ENCODE data around the gene DCC. TPM values are rescaled to one million over a fixed set of nuclear protein-coding genes. Genes with fewer than 3 reads are reported as not detected.

Gene DCC, protein sequence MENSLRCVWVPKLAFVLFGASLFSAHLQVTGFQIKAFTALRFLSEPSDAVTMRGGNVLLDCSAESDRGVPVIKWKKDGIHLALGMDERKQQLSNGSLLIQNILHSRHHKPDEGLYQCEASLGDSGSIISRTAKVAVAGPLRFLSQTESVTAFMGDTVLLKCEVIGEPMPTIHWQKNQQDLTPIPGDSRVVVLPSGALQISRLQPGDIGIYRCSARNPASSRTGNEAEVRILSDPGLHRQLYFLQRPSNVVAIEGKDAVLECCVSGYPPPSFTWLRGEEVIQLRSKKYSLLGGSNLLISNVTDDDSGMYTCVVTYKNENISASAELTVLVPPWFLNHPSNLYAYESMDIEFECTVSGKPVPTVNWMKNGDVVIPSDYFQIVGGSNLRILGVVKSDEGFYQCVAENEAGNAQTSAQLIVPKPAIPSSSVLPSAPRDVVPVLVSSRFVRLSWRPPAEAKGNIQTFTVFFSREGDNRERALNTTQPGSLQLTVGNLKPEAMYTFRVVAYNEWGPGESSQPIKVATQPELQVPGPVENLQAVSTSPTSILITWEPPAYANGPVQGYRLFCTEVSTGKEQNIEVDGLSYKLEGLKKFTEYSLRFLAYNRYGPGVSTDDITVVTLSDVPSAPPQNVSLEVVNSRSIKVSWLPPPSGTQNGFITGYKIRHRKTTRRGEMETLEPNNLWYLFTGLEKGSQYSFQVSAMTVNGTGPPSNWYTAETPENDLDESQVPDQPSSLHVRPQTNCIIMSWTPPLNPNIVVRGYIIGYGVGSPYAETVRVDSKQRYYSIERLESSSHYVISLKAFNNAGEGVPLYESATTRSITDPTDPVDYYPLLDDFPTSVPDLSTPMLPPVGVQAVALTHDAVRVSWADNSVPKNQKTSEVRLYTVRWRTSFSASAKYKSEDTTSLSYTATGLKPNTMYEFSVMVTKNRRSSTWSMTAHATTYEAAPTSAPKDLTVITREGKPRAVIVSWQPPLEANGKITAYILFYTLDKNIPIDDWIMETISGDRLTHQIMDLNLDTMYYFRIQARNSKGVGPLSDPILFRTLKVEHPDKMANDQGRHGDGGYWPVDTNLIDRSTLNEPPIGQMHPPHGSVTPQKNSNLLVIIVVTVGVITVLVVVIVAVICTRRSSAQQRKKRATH (N-terminal part only)
- polyA plus RNA-seq (ENCODE audit: insufficient read length in 4 of 4) = 10 to 100 TPM in 3 of 4 donors, 1 to 10 TPM in 1; 9.6 to 35.6 (median 10.8) TPM

DNA sequence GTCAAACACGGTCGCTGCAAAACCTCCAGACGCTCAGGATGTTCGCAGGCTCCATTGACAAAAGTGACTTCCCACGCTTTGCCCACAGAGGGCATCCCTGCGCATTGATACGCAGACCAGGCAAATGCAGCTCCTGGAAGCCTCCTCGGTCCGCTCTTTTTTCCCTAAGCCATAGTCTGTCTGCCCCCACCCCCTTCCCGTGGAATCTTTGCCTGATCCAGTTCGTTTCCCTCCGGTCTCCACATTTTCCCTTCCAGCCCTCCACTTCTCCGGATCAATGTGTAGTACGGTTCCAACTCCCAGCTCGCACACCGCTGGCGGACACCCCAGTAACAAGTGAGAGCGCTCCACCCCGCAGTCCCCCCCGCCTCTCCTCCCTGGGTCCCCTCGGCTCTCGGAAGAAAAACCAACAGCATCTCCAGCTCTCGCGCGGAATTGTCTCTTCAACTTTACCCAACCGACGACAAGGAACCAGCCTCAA lies at the start of gene DCC:
TSS of gene DCC (plus strand) at position 307 of the 481 bp plus-strand sequence. CDS start 591 bp downstream, outside the sequence.
- DNase-seq (ENCODE audit: low read depth in 4 of 4, low spot score in 3 of 4) = peak in 2 of 4 donors; percentile 50 to 61

DNA sequence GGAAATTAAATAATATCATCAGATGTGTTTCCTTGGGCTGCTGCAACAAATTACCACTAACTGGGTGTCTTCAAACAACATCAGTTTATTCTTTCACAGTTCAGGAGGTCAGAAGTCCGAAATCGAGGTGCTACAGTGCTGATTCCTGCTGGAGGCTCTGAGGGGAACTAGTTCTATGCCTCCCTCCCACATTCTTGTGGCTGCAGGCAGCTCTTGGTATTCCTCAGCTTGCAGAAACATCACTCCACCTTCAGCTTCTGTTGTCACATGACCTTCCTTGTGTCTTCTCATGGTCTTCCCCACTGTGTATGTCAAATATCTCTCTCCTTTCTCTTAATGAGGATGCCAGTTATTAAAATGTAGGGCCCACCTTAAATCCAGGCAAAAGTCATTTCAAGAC lies 29.3 kb upstream of the DCC start:
- DNase-seq (ENCODE audit: low read depth in 4 of 4, low spot score in 3 of 4) = no peak

DNA sequence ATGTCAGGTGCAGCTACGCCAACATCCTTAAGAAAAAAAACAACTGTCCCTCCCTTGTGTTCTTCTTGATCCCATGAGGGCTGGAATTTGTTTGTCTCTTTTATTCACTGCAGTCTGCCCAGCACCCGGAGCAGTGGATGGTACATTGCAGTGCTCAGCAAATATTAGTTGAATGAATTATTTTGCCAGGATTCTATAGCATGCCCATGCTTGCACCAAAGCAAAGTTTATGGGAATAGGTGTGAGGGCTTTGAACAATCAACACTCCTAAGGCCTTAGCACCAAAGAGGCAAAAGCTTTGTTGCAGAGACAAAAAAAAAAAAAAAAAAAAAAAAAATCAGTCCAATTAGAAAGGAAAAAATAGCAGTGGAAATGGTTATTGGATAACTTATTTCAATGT lies 28.7 kb upstream of the DCC start:
- DNase-seq (ENCODE audit: low read depth in 4 of 4, low spot score in 3 of 4) = no peak

DNA sequence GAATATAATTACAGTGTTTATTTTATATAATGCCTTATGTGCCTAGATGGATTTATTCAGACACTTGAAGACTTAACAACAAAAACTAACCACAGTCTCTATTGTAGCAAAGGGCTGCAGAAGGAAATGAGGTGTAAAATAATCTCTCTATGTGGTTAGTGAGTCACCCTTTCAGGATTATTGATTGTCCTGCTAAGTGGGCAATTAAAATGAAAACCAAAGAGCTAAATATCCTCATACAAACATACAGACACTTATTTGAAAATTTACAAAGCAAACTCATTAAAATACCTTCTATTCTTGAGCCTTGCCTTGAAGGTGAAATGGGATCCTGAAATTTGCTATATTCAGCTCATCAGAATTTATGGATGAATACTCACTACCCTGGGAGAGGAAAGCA lies 27.7 kb upstream of the DCC start:
- DNase-seq (ENCODE audit: low read depth in 4 of 4, low spot score in 3 of 4) = no peak

DNA sequence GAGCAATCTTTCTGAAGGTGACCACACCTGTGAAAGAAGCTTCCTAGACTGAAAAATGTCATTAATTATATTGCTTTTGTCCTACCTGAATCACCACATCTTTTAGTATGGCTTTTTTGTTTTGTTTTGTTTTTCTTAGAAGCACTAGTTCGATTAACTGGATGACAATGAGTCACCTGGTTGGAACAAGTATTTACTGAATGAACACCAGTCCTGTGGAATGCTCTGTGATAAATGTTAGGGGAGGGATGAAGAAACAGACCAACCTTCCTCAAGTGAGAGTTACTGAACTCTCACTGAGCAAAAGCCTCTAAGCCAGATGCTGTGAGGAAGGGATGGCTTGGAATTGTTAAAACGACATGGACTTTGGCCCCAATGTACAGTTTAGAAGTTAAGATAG lies 26.8 kb upstream of the DCC start:
- DNase-seq (ENCODE audit: low read depth in 4 of 4, low spot score in 3 of 4) = no peak

DNA sequence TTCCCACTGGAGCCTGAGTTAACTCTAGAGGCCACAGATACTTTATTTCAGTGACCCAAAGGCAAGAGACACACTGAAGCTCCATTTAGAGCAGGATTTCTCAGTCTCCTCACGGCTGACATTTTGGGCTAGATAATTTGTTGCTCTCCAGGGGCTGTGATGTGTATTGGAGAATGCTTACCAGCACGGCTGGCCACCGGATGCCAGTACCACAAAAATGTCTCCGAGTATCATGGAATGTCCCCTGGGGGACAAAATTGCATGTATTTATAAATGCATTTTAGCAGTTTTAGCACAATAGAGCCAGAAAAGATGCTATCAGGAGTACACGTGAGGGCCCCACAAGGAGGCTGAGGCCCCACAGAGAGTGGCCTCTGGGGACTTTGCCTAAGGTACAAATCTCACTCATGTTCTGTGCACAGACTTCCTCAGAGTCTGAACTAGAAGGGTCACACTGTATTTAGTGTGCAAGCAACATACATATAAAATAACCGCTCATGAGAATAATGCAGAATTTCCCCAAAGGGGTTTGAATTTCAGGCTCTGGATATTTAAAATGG lies 20.5 kb upstream of the DCC start:
- DNase-seq (ENCODE audit: low read depth in 4 of 4, low spot score in 3 of 4) = no peak

DNA sequence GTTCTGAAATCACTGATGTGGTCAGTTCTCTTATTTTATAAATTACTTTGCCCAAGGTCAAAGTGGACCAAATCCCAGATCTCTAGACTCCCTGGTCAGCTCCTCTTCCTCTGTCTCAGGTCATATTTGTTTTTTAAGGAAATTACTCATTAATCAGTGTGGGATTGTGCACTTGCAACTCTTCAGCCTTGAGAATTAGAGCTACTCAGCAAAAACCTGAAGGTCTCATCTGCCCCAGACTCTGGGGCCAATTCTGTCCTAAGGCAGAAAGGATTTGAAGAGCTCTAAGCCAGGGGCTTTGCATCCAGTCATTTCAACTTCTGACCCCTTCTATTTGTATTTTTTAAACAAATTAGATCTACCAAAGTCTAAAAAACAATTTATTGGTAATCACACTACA lies 17.7 kb upstream of the DCC start:
- DNase-seq (ENCODE audit: low read depth in 4 of 4, low spot score in 3 of 4) = no peak

DNA sequence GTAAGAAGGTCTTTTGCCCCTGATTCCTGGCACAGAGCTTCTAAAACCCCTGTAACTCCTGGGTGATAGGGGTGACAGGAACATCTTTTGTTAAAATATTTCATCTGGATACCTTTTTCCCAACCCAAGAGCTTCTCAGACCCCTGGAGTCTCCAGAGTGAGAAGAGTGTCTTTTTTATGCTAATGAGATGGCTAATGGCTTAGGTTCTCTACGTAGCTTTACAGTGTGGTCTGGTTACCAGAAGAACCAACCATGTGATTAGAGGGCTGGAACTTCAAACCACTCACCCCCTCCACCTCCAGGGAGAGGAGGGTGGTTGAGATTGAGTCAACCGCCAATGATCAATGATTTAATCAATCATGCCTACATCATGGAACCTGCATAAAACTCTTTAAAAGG lies 16.2 kb upstream of the DCC start:
- DNase-seq (ENCODE audit: low read depth in 4 of 4, low spot score in 3 of 4) = no peak

DNA sequence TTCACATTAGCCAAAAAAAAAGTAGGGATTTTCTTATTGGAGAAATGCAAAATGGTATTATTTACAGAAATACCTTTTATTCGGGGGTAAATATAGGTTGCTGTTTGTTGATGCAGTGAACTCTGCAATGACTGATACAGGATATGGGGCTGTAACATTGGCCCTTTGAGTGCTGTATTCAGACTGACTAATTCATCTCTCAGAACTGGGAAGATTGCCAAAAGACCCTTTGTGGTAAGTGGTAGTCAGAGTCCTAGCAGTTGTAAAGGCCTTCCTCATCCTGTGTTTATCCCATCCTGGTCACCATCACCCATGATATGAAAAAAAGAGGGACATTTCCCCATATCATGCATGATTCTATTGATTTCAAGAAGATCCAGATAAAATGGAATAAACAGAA lies 14.0 kb upstream of the DCC start:
- no peak for DNase-seq (ENCODE audit: low read depth in 4 of 4, low spot score in 3 of 4)

DNA sequence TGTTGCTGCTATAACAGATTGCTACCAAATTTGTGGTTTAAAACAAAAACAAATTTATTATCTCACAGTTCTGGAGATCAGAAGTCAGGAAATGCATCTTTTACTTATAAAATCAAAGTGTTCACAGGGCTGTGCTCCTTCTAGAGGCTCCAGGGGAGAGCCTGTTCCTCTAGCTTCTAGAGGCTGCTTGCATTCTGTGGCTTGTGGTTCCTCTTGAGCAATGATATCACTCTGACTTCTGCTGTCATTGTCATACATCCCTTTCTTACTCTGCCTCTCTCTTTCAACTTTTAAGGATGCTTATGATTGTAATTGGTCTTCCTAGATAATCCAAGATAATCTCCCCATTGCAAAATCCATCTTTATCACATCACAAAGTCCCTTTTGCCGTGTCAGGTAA lies 6.1 kb upstream of the DCC start:
- DNase-seq (ENCODE audit: low read depth in 4 of 4, low spot score in 3 of 4) = no peak

DNA sequence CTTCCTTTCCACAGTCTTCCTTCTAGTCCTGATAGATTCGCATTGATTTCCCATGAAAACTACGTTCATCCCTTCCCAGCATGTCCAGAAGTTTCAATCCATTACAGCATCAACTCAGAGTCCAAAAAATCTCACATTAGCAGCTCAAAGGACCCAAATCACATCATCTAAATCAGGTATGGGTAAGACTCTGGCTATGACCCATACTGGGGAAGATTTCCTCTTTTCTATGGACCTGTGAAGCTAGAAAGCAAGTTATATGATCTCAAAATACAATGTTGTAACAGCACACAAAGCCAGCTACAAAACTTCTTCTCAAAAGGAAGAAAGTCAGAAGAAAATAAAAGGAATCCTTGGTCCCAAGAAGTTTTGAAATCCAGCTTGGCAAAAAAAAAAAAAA lies 5.7 kb upstream of the DCC start:
- DNase-seq (ENCODE audit: low read depth in 4 of 4, low spot score in 3 of 4) = no peak

DNA sequence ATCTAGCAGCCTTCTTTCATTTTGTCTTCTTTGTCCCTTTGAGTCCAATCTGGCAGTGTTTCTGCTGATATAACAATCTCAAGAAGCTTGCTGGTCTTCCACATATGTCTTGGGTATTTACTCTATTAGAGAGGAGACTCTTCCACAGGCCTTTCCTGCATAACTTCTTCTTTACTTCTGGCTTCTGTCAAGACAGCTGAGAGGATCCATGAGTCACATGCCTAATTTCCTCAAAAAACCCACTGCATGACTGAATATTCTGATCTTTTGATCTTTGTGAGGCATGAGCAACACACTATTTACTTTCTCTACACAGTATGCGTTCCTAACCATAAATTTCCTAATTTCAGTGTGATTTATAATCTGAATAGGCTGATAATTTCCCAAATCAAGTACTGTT lies 5.1 kb upstream of the DCC start:
- DNase-seq (ENCODE audit: low read depth in 4 of 4, low spot score in 3 of 4) = no peak

DNA sequence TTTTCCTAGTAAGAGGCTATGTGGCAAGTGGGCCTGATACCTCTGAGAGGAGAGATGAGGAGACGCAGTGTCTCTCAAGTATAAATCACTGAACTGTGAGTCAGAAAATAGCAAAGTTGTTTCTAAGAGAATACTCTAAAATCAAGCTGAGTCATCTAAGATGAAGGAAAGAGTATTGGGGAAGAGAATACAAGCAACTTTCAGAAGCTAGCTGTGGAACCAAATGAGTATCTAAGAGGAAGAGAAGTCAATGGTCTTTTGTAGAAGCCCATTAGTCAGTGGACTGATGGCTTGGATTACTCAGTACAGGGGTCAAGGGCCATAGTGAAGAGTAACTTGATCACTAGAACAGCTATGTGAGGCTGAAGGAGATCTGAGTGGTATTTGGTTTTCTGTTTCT lies 2.7 kb upstream of the DCC start:
- no peak for DNase-seq (ENCODE audit: low read depth in 4 of 4, low spot score in 3 of 4)

DNA sequence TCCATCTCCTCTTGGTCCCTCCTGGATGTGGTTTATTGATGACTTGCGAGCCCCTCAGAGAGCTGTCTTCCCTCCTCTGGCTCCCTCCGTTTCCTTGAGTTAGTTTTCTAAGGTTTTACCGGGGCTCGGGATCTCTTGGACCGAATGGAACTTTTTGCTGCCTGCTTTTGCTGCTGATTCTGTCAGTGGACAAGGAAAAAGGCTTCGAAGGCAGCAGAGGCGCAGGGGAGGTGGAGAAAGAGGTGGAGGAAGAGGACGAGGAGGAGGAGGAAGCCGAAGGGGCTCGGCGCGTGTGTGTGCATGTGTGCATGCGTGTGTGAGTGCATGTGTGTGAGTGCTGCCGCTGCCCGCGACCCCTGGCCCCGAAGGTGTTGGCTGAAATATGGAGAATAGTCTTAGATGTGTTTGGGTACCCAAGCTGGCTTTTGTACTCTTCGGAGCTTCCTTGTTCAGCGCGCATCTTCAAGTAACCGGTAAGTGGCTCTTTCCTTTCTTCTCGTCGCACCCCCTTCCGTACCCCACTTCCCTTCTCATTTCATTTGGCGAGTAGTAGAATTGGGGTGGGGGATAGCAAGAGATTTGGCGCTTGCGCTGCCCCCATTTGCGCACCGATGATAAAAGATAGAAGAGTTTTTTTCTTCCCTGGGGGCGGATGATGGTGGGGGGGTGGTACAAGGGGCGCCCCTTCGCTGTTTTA lies 557 bp downstream of the DCC start:
- no peak for DNase-seq (ENCODE audit: low read depth in 4 of 4, low spot score in 3 of 4)

DNA sequence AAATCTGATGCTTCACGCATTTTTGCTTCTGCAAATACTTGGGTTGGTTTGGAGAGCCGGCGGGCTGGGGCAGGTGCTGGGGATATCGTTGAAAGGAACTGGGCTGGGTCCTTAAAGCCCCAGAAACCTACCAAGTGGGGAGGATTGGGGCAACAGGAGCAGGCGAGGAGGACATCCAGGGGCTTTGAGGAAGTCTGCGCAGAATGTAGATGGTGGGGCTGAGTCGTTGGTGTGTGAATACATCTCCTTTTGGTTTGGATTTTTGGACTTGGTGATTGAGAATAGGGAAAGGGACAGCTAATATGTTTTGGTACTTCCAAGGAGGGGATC lies 1.1 kb downstream of the DCC start:
- no peak for DNase-seq (ENCODE audit: low read depth in 4 of 4, low spot score in 3 of 4)

DNA sequence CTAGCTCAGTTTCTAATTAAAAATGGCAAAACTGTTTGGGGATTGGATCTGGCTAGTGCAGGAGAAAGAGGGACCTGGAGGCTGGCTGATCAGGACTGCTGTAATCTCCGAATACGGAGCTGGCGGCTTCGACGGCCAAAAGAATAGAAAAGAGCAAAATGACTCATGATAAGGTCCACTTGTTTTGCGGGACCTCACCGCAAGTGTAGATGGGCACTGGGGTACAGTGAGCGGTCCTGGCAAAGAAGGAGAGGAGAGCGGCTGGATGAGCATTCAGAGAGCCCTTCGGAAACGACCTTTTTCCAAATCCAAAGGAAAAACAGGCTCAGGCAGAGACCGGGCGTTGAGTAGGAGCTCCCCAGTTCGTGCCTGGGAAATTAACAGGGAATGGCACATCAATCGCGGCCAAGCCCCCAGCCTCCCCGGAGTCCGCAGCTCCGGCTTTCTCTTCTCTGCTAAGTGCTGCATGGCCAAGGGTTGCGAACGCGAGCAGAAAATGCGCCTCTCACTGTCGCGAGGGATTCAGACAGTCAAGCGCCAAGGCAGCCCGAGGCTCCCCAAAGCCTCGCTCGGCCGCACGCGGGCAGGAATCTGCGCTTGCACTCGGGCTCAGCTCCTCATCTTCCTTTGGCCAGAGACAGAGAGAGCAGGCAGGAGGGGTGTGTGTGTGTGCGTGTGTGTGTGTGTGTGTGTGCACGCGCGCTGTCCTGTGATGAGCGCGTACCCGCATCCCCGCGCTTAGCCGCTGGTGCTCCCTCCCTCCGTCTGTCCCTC lies 1.8 kb downstream of the DCC start:
- no peak for DNase-seq (ENCODE audit: low read depth in 4 of 4, low spot score in 3 of 4)

DNA sequence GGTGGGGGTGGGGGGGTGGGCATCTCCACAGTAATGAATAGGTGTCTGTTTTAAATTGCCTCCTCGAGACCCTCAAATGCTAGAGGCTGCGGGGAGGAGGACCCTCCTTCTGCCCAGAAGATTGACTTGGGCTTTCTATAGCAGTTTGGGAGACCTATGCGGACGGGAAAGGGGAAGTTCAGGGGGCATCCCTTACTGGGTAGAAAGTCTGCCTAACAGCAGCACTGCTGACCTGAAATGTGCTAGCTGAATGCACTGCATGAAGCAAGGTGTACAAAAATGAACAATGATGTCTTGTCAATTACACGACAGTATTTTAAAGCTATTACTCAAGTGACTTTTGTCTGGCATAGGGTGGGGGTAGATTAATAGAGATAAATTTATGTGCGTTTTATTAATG lies 2.5 kb downstream of the DCC start:
- no peak for DNase-seq (ENCODE audit: low read depth in 4 of 4, low spot score in 3 of 4)

DNA sequence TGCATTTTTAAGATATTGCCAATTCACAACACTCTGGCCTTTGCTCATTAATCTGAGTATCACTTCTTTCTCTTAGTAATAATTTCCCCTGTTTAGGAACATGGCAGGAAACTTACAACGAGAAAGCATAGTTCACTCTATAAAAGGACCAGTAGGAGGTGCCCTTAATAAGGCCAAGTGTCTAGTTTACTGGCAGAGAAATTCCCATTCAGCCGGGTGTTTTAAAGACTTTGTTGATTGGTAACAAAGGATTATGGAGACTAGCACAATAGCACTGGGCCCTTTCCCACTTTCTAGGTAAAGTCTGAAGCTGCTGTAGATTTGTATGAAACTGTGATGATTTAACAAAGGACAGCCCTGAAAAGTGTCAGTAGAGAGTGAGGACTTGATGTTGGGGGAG lies 3.1 kb downstream of the DCC start:
- DNase-seq (ENCODE audit: low read depth in 4 of 4, low spot score in 3 of 4) = no peak

DNA sequence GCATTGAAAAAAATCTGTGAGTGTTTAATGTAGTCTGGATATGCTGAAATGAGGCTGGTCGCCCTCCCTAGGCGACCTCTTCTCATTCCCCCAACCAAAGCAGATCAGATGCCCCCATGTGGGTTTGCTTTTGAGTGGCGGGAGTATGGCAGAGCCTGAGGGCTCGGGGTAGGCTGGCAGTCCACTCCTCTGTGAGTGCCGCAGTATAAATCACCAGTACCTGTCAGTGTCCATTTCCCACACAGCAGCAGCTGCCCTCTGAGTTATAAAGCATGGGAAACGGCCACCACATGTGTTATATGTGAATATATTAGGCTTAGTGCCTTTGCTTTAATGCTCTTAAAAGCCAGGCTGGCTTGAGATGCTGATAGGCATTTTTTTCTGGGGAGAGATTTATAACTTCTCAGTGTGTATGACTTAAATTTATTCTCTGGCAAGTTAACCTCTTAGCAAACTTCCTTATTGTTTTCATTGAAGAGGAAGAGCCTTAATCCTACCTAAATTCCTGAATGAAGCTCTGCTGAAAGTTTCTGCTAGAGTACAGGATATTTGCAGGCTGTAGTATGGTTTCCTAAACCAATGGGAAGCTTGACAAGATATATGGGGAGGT lies 3.8 kb downstream of the DCC start:
- no peak for DNase-seq (ENCODE audit: low read depth in 4 of 4, low spot score in 3 of 4)
